Activated CD8-positive, alpha-beta T cell treated with anti-CD3 and anti-CD28 coated beads for 36 hours (primary cell): Measurements from ENCODE around the gene PDXK. TPM values are rescaled to one million over a fixed set of nuclear protein-coding genes. Genes with fewer than 3 reads are reported as not detected.

Experiments
- ATAC-seq: fragments of 200-7000 bp; cut with Tn5 transposase; one replicate; pipeline ENCODE4 v1.10.0; 2021; ENCODE audit warnings: mild to moderate bottlenecking, moderate library complexity
- CTCF ChIA-PET: fragments of 350-600 bp; sonication (Branson Sonifier 250); formaldehyde crosslinking; loops from one replicate; lab custom pipeline; 2021; ENCODE audit warnings: antibody characterized with exemption; lab: Charles Lee
- POLR2A ChIA-PET: fragments of 350-600 bp; sonication (Branson Sonifier 250); formaldehyde crosslinking; loops from one replicate; lab custom pipeline; 2021; ENCODE audit warnings: antibody characterized with exemption; lab: Charles Lee
- DNase-seq: peaks from one replicate; pipeline ENCODE4 v3.0.0-alpha.2; 2020
- H3K27ac Mint-ChIP-seq: one replicate; pipeline ENCODE4 v1.8.0; 2021; ENCODE audit warnings: mild to moderate bottlenecking, mixed read lengths
- H3K27me3 Mint-ChIP-seq: one replicate; pipeline ENCODE4 v1.8.0; 2021; ENCODE audit warnings: mixed read lengths
- H3K36me3 Mint-ChIP-seq: one replicate; pipeline ENCODE4 v1.8.0; 2021; ENCODE audit warnings: low read depth, mixed read lengths
- H3K4me1 Mint-ChIP-seq: one replicate; pipeline ENCODE4 v1.8.0; 2021; ENCODE audit warnings: low read depth, mixed read lengths
- H3K4me3 Mint-ChIP-seq: one replicate; pipeline ENCODE4 v1.8.0; 2021; ENCODE audit warnings: mild to moderate bottlenecking, moderate library complexity, mixed read lengths
- H3K9me3 Mint-ChIP-seq: one replicate; pipeline ENCODE4 v1.8.0; 2021; ENCODE audit warnings: mixed read lengths
- intact Hi-C: fragments of 100-400 bp; cut with micrococcal nuclease; formaldehyde crosslinking; loops from one replicate; pipeline ENCODE4 v1.10.0; 2022
- total RNA-seq, 2 experiments: library from RNA; stranded (reverse); gene quantifications; one replicate each; pipeline ENCODE4 v1.2.3, GENCODE V29; 2021
- TF ChIP-seq, protein P1 (sequence below): fragments of 200-600 bp; IDR thresholded peaks from one replicate; pipeline ENCODE4 v1.8.0; 2022; ENCODE audit warnings: antibody characterized with exemption, mild to moderate bottlenecking

PDXK gene
- total RNA-seq, 2 experiments from 2014 or later = 118 to 122 TPM

DNA sequence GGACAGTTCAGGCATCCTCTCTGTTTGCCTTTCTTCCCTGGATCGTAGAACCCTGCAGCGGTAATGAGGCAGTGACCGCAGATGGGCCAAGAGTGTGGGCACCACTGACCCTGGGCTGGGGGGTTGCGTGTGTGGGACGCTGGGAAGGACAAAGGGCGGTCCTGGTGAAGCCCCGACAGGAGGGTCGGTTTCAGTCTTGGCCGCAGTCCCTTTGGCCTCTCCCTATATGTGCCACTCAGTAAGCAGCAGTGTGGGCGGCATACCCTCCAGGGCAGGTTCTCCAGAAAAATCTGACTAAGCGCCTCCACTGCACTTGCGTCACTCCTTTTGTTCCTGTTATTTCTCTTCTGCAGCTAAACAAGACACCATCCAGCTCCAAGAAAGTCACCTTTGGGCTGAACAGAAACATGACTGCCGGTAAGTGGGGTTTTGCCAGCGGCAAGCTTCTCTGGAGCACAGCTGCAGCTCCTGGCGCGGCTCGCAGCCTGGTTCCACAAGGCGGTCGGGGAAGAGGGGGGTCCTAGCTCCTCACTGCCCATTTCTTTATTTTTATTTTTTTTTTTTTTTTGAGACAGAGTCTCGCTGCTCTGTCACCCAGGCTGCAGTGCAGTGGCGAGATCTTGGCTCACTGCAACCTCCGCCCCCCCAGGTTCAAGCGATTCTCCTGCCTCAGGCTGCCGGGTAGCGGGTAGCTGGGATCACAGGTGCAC, 27.7 kb upstream of the PDXK start:
- Mint-ChIP-seq H3K27me3 (no peaks in the 10 kb centered on the region), H3K27ac (no peak overlapping the region), H3K4me3 (no peak overlapping the region), H3K36me3 (peaks cover 52% of the 10 kb centered on the region), H3K9me3 (no peaks in the 10 kb centered on the region), H3K4me1 (no peaks in the 10 kb centered on the region)
- ATAC-seq = no peak
- intact Hi-C loops = no loop called here
- TF ChIP-seq, protein P1, sequence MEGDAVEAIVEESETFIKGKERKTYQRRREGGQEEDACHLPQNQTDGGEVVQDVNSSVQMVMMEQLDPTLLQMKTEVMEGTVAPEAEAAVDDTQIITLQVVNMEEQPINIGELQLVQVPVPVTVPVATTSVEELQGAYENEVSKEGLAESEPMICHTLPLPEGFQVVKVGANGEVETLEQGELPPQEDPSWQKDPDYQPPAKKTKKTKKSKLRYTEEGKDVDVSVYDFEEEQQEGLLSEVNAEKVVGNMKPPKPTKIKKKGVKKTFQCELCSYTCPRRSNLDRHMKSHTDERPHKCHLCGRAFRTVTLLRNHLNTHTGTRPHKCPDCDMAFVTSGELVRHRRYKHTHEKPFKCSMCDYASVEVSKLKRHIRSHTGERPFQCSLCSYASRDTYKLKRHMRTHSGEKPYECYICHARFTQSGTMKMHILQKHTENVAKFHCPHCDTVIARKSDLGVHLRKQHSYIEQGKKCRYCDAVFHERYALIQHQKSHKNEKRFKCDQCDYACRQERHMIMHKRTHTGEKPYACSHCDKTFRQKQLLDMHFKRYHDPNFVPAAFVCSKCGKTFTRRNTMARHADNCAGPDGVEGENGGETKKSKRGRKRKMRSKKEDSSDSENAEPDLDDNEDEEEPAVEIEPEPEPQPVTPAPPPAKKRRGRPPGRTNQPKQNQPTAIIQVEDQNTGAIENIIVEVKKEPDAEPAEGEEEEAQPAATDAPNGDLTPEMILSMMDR = no peak
- DNase-seq = no peak
- ChIA-PET POLR2A (interaction anchor here (1.1 kb wide), 1 partner anchor 9 kb away, joined by 3 read pairs; no protein-coding TSS in a partner anchor), CTCF (no interaction called here)

DNA sequence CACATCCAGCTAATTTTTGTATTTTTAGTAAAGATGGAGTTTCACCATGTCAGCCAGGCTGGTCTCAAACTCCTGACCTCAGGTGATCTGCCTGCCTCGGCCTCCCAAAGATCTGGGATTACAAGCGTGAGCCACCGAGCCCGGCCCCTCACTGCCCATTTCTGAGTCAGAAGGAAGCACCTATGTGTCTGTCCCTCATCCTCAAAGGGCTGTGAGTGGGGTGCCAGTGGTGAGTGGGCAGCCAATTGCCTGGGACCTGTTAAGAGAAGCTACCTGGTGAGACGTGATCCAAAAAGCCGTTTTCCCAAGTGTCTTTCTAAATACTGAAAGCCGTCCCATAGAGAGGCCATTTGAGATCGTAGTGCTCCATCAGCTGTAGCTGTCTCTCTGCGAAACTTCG, 27.1 kb upstream of the PDXK start:
- TF ChIP-seq, protein P1 = no peak
- DNase-seq (no peak), ATAC-seq (no peak)
- POLR2A ChIA-PET = interaction anchor here (0.6 to 1.1 kb wide), 2 partner anchors 9 to 43 kb away, joined by 3 read pairs; no protein-coding TSS in a partner anchor
- Mint-ChIP-seq H3K36me3 (peaks cover 52% of the 10 kb centered on the region), H3K27me3 (no peaks in the 10 kb centered on the region), H3K9me3 (no peaks in the 10 kb centered on the region), H3K4me3 (no peak overlapping the region), H3K4me1 (no peaks in the 10 kb centered on the region), H3K27ac (no peak overlapping the region)
- CTCF ChIA-PET = no interaction called here
- intact Hi-C loops = no loop called here

DNA sequence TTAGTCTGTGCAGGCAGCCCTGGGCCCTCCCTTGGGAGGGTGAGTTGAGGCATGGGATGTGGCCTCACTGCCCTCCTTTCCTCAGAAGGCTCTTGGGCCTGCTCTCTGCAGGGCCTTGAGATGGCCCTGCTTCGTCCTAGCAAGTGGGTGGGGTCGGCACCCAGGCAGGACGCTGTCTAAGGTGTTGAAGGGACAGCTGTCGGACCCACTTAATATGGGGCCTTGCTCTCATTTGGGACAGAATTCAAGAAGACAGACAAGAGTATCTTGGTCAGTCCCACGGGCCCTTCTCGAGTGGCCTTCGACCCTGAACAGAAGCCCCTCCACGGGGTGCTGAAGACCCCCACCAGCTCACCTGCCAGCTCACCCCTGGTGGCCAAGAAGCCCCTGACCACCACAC, 26.0 kb upstream of the PDXK start:
- Mint-ChIP-seq H3K27ac (no peak overlapping the region), H3K27me3 (no peaks in the 10 kb centered on the region), H3K4me1 (peaks cover 4% of the 10 kb centered on the region), H3K36me3 (peaks cover 51% of the 10 kb centered on the region), H3K9me3 (no peaks in the 10 kb centered on the region), H3K4me3 (no peak overlapping the region)
- ATAC-seq = no peak
- no peak for DNase-seq
- ChIA-PET CTCF (no interaction called here), POLR2A (interaction anchor here (1.4 kb wide), 1 partner anchor 25 kb away, joined by 4 read pairs; no protein-coding TSS in a partner anchor)
- TF ChIP-seq, protein P1 = no peak
- intact Hi-C loops = no loop called here

DNA sequence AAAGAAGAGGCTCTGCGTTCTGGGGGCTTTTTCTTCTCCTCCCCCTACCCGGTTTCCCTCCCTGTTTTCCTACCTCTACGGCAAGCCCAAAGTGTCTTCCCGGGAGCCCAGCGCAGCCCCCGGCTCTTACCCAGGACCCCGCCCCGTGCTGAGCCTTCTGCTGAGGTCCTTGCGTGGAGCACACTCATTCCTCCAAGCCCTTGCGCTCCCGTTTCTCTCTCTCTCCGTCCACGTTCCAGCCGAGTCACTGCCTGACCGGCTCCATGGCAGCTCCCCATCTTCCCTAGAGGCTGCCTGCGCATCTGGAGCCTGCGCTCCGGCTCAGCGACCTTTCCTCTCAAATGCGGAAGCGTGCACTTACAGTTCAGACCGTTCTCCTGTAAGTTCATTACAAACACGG, 24.9 kb upstream of the PDXK start:
- Mint-ChIP-seq H3K36me3 (peaks cover 59% of the 10 kb centered on the region), H3K27ac (no peak overlapping the region), H3K4me1 (peaks cover 4% of the 10 kb centered on the region), H3K27me3 (no peaks in the 10 kb centered on the region), H3K4me3 (no peak overlapping the region), H3K9me3 (no peaks in the 10 kb centered on the region)
- ChIA-PET POLR2A (interaction anchor here (1.4 kb wide), 1 partner anchor 24 kb away, joined by 4 read pairs; no protein-coding TSS in a partner anchor), CTCF (no interaction called here)
- intact Hi-C loops = no loop called here
- DNase-seq (no peak), ATAC-seq (no peak)
- TF ChIP-seq, protein P1 = no peak

DNA sequence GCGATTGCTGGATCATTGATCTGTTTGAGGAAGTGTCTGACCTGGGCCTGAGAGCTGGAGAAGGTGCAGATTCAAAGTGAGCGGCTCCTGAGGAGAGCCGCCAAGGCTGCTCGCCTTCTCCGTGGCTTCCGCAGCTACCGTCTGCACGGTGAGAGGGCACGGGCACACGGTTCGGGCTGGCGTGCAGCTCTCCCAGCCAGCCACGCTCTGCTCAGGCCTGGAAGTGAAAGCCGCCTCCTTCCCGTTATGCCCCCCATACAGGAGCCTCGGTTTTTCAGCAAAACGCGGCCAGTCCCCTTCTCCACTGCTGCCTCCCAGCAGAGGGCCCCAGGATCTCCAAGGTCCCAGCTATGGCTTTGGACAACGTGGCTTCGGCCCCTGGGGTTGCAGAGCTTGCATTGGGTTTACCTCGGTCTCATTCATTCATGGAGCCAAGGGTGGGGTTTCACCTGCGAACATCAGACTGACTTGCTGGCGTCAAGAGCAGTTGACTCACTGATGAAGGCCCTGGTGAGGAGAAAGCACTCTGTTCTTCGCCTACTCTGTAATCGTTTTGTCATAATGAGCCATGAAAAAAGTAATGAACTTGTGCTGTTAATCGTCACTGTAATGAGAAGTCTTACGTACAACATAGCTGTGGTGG, 24.4 kb upstream of the PDXK start:
- TF ChIP-seq, protein P1 = no peak
- no peak overlapping the region for H3K4me3 Mint-ChIP-seq
- H3K27ac Mint-ChIP-seq = no peak overlapping the region
- no peaks in the 10 kb centered on the region for H3K9me3 Mint-ChIP-seq
- H3K27me3 Mint-ChIP-seq = no peaks in the 10 kb centered on the region
- DNase-seq = no peak
- ChIA-PET POLR2A (interaction anchor here (0.6 to 1.9 kb wide), 3 partner anchors 10 to 320 kb away, joined by 3 to 5 read pairs (median 4); no protein-coding TSS in a partner anchor), CTCF (no interaction called here)
- no peak for ATAC-seq
- peaks cover 61% of the 10 kb centered on the region for H3K36me3 Mint-ChIP-seq
- H3K4me1 Mint-ChIP-seq = peaks cover 4% of the 10 kb centered on the region
- intact Hi-C loops = no loop called here
